Activated CD8-positive, alpha-beta memory T cell treated with anti-CD3 and anti-CD28 coated beads for 1 hour (primary cell): ENCODE measurements around the gene NF2.

ENCODE experiments used
- DNase-seq, 2 donors: peaks; one replicate each; pipeline ENCODE4 v3.0.0-alpha.2; 2020; ENCODE audit warnings: low read depth in 1 of 2; ENCODE audit errors: extremely low read depth in 1 of 2

The NF2 gene

GRCh38 chr22:29738118-29738815 is 134.8 kb downstream of the NF2 start:
- no peak for DNase-seq

GRCh38 chr22:29739346-29739875 is 136.0 kb downstream of the NF2 start:
- DNase-seq = no peak

DNA sequence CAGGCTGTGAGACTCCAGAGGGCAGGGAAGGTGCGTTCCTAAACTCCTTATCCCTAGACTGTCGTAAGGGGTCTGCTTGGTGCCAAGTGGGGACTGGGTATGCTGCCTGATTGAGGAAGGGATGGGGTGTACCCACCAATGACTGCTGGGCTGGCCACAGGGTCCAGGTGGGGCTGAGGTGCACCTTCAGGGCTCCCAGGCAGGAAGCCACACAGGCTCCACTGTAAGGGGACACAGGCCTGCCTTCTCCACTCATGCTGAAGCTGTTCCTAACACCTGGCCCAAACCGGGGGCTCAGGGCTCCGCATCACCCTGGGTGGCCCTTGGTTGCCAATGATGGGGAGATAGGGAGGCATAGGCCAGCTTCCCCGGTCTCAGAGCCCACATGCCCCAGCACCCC is 136.8 kb downstream of the NF2 start:
- no peak for DNase-seq

- DNase-seq = no peak
Observed at GRCh38 chr22:29741926-29742325, 138.5 kb downstream of the NF2 start.

DNA sequence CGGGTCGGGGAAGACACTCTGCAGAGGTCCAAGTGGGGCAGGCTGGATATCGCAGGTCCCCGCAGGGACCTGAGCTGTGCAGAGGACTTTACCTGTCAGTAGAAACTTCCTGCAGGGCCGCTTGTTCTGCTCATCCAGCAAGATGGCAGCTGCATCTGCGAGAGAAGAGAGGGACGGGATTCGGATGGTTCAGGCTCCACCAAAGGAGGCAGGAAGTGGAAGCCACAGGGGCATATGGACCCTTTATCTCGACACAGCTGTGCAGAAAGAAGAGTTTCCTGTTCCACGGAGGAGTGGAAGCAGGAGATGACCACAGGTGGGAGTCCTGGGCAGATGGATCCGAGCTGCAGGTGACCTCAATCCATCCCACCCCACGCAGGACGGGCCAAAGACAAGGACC is 138.9 kb downstream of the NF2 start:
- DNase-seq = no peak

DNA sequence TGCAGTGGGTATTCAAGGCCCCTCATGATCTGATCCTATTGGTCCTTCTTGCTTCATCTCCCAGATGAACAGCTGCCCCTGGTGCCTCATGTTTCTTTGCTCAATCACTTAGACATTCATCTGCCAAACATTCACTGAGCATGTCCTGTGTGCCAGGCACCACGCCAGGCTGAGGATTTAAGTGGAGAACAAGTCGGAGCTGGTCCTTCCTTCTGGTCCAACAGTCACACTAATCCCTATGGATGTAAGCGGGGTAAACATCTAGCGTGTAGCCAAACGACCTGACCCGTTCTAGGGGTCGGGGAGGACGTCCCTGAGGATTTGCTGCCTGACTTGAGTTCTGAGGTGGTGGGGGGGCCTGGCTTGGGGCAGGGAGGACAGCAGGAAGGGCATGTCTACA is 141.5 kb downstream of the NF2 start:
- DNase-seq = no peak

DNA sequence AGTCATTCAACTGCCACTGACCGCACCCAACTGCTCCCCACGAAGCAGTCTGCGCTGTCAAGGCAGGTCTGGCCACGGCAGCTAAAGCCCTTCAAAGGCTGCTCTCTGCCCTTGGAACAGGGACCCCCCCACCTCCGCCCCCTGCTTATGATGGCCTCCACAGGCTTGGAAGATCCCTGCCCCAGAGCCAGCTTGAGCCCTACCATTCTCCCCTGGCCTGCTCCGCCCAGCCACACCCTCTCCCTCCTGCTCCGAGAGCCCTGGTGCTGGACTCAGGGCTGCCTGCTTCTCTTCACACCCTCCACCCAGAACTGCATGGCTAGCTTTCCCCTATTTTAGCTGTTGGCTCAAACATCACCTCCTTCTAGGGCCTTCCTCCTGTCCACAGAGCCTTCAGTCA is 144.4 kb downstream of the NF2 start:
- no peak for DNase-seq
